T-helper 1 cell treated with Interleukin-12 subunit alpha and Interleukin-12 subunit beta and Interleukin-4 antibody, amounts not matched to agents 30 ng/mL and 1 ng/mL, for 36 hours (primary cell): ENCODE measurements around the gene ADGRG4. TPM values are rescaled to one million over a fixed set of nuclear protein-coding genes. Genes with fewer than 3 reads are reported as not detected.

Experiments used
- intact Hi-C: fragments of 100-400 bp; cut with micrococcal nuclease; formaldehyde crosslinking; loops from one replicate; pipeline ENCODE4 v1.15.1; 2024
- total RNA-seq: library from RNA; stranded (reverse); gene quantifications from 2 replicates; pipeline ENCODE4 v1.2.3, GENCODE V29; 2022

The ADGRG4 gene
- total RNA-seq, 1 donor from 2014 or later = not detected

DNA sequence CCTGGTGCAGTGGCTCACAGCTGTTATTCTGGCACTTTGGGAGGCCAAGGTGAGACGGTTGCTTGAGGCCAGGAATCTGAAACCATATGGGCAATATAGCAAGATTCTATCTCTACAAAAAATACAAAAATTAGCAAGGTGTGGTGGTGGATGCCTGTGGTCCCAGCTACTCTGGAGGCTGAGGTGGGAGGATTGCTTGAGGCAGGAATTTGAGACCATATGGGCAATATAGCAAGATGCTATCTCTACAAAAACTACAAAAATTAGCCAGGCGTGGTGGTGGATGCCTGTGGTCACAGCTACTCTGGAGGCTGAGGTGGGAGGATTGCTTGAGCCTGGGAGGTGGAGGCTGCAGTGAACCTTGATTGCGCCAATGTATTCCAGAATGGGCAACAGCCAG is 2.3 kb downstream of the ADGRG4 start:
- intact Hi-C loops = no loop called here

DNA sequence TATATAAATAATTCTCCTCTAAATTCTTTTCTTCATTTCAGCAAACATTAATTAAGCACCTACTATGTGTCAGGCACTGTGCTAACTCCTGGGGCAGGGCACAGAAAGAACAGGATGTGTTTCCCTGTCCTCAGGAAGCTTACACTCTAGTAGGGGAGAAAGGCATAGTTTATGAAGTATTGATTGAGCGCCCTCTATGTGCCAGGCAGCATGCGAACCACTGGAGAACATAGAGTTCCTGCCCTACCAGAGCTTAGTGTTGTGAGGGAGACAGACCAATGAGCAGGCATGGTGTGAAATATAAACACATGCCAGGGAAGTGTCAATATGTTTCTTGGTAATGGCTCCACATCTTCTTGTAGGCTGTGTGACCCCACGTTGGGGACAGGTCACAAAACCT is 3.7 kb downstream of the ADGRG4 start:
- intact Hi-C loops = no loop called here

- intact Hi-C loops = no loop called here
These were observed 5.4 kb downstream of the ADGRG4 start for GRCh38 chrX:136306182-136306581.

- intact Hi-C loops = no loop called here
These were observed 6.7 kb downstream of the ADGRG4 start for GRCh38 chrX:136307471-136307870.

- intact Hi-C loops = no loop called here
These were observed 9.6 kb downstream of the ADGRG4 start for GRCh38 chrX:136310411-136310810.

GRCh38 chrX:136318156-136318555 is 17.4 kb downstream of the ADGRG4 start:
- intact Hi-C loops = no loop called here

GRCh38 chrX:136318895-136319597 is 18.3 kb downstream of the ADGRG4 start:
- intact Hi-C loops = no loop called here

- intact Hi-C loops = no loop called here
These were observed 18.8 kb downstream of the ADGRG4 start for GRCh38 chrX:136319600-136319999.

GRCh38 chrX:136321532-136321931 is 20.8 kb downstream of the ADGRG4 start:
- intact Hi-C loops = no loop called here

- intact Hi-C loops = no loop called here
These were observed 21.3 kb downstream of the ADGRG4 start for GRCh38 chrX:136322064-136322463.

DNA sequence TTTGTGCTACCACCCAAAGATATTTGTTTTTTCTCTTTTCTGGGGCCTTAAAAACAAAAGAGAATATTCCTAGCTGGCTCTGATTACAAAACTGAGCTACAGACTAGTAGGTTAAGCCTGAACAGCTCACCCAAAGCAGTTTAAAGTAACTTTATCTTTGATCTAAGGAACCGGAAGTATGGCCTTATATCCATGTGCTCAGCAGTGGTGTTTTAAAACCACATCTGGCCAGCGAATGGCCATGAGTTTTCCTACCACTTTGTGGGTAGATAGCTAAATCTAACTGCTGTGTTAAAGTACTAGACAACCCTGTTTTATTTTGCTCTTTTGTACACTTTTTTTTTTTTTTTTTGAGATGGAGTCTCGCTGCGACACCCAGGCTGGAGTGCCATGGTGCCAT is 24.6 kb downstream of the ADGRG4 start:
- intact Hi-C loops = no loop called here

DNA sequence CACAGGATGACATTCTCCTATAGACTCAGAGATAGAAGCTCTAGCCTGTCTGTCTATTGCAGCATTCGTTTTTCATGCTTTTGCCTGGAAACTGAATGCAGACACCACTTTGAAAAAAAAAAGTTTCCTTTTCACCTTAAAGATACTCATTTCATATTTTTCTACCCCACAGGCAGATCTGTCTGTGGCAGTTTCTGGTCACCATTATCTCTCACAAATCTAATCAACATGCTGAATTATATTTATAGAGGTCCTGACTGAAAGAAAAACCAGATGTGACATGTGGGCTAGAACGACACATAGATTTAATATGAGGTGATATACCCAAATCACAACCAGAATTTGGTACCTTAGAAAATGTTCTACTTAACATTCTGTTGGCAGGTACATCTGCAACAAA is 28.2 kb downstream of the ADGRG4 start:
- intact Hi-C loops = no loop called here

DNA sequence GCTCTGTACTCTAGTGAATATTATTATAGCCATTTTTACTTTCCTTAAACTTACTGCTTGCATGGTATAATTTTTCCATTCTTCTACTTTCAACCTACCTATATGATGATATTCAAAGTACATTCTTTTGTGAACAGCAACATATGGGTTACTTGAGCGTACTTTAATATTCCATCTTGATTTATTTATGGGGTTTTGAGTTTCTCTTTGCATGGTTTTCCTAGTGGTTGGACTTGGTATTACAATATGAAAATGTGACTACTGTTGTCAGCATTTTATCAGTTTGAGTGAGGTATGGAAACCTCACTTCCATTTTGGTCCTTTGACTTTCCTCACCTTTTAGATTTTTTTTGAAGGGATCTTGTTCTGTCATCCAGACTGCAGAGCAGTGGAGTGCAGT is 35.9 kb downstream of the ADGRG4 start:
- intact Hi-C loops = loop anchor here (2.0 kb wide), 1 partner anchor 240 kb away; no protein-coding TSS in a partner anchor

DNA sequence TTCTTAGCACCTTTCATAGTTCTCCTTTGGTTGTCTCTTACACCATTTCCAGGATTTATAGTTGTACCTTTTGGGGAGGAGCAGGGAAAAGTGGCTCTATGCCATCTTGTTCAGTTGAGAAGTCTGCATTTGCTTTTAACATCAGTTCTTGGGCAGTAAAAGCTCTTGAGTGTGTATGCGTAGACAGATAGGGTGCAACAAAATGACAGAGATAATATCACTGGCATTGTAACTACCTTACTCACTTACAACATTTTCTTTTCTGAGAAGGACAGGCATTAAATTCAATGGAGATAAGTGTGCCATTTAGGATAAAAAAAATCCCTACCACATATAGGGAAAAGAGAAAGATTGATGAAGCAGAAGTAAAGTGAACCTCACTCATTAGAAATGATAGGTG is 38.9 kb downstream of the ADGRG4 start:
- intact Hi-C loops = no loop called here

DNA sequence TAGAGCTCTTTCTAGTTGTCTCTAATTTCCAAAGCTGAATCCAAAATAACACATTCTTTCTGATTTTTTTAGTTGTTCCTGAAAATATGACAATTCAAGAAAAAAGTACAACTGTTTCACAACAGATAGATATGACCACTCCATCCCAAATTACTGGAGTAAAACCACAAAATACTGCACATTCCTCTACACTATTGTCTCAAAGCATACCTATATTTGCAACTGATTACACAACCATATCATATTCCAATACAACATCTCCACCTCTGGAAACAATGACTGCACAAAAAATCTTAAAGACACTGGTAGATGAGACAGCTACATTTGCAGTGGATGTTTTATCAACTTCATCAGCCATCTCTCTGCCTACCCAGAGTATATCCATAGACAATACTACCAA is 43.6 kb downstream of the ADGRG4 start:
- intact Hi-C loops = no loop called here

DNA sequence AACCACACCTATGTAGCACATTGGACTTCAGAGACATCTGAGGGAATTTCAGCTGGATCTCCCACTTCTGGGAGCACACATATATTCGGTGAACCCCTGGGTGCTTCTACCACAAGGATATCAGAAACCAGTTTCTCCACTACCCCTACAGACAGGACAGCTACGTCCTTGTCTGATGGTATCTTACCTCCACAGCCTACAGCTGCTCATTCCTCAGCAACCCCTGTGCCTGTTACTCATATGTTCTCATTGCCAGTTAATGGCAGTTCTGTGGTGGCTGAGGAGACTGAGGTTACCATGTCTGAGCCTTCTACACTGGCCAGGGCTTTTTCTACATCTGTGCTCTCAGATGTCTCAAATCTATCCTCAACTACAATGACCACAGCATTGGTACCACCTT is 45.7 kb downstream of the ADGRG4 start:
- intact Hi-C loops = no loop called here

GRCh38 chrX:136347706-136348105 is 46.9 kb downstream of the ADGRG4 start:
- intact Hi-C loops = no loop called here

GRCh38 chrX:136353526-136354093 is 52.8 kb downstream of the ADGRG4 start:
- intact Hi-C loops = no loop called here

- intact Hi-C loops = no loop called here
These were observed 53.4 kb downstream of the ADGRG4 start for GRCh38 chrX:136354201-136354600.

GRCh38 chrX:136369377-136369776 is 68.6 kb downstream of the ADGRG4 start:
- intact Hi-C loops = no loop called here

DNA sequence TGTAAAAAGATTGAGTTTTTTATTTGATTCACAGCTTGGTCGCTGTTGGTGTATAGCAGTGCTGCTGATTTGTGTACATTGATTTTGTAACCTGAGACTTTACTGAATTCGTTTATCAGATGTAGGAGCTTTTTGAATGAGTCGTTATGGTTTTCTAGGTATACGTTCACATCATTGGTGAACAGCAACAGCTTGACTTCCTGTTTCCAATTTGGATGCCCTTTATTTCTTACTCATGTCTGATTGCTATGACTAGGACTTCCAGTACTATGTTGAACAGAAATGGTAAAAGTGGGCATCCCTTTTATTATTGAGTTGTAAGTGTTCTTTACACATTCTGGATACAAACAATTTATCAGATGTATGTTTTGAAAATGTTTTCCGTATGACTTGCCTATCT is 76.0 kb downstream of the ADGRG4 start:
- intact Hi-C loops = no loop called here

DNA sequence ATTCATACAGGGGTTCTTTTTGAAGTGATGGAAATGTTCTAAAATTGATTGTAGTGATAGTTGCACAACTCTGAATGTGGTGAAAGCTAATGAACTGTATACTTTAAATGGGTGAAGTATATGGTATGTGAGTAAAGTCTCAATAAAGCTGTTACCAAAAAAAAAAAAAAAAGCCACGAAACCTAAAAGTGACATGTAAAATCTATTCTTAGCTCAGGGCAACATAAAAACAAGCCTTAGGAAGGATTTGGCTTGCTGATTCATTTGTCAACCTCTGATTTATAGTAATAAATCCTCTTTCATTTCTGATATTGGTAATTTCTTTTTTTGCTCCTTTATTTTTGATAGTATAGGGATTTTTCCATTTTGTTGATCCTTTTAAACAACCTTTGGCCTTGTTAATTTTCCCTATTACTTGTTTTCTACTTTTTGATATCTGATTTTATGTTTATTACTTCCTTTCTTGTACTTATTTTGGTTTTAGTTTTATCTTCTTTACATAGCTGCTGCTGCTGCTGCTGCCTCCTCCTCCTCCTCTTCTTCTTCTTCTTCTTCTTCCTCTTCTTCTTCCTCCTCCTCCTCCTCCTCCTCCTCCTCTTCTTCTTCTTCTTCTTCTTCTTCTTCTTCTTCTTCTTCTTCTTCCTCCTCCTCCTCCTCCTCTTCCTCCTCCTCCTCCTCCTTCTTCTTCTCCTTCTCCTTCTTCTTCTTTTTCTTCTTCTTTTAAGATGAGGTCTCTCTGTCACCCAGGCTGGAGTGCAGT is 79.4 kb downstream of the ADGRG4 start:
- intact Hi-C loops = no loop called here

GRCh38 chrX:136386173-136386572 is 85.4 kb downstream of the ADGRG4 start:
- intact Hi-C loops = no loop called here
